DOHH2 (cell line): ENCODE data around the gene RPL15.

Experiments used
- H3F3A ChIP-seq: fragments of 200-600 bp; sonication (generic), shearing (Covaris generic); 2 replicates; pipeline ENCODE4 v1.6.0; 2016; ENCODE audit warnings: antibody characterized with exemption, mild to moderate bottlenecking; ENCODE audit not compliant: control insufficient read depth, insufficient read depth
- H3K27ac ChIP-seq: fragments of 200-600 bp; sonication (generic); 2 replicates; pipeline ENCODE4 v1.5.1; 2014; ENCODE audit warnings: low read depth, mild to moderate bottlenecking, low read length, moderate library complexity
- H3K27me3 ChIP-seq: fragments of 200-600 bp; sonication (generic); 2 replicates; pipeline ENCODE4 v1.6.1; 2014; ENCODE audit warnings: mild to moderate bottlenecking, low read length, mixed read lengths; ENCODE audit not compliant: control insufficient read depth
- H3K36me3 ChIP-seq: fragments of 200-600 bp; sonication (generic); 2 replicates; pipeline ENCODE4 v1.6.1; 2014; ENCODE audit warnings: mild to moderate bottlenecking, low read length, moderate library complexity, mixed read lengths; ENCODE audit not compliant: control insufficient read depth
- H3K4me1 ChIP-seq: fragments of 200-600 bp; sonication (generic); 2 replicates; pipeline ENCODE4 v1.6.1; 2014; ENCODE audit warnings: mild to moderate bottlenecking, low read length, mixed read lengths; ENCODE audit not compliant: control insufficient read depth
- H3K4me2 ChIP-seq: fragments of 200-600 bp; sonication (generic); 2 replicates; pipeline ENCODE4 v1.6.0; 2014; ENCODE audit warnings: mild to moderate bottlenecking, low read length, moderate library complexity
- H3K4me3 ChIP-seq: fragments of 200-600 bp; sonication (generic); 2 replicates; pipeline ENCODE4 v1.5.1; 2014; ENCODE audit warnings: mild to moderate bottlenecking, low read length, mixed read lengths
- H3K79me2 ChIP-seq: fragments of 200-600 bp; sonication (generic); 2 replicates; pipeline ENCODE4 v1.6.1; 2014; ENCODE audit warnings: mild to moderate bottlenecking, low read length, mixed read lengths; ENCODE audit not compliant: control insufficient read depth
- H3K9me2 ChIP-seq: fragments of 200-600 bp; sonication (generic); replicated peaks from 2 replicates; pipeline ENCODE4 v1.6.1; 2014; ENCODE audit warnings: mild to moderate bottlenecking, low read length, mixed read lengths; ENCODE audit not compliant: control insufficient read depth
- H3K9me3 ChIP-seq: fragments of 200-600 bp; sonication (generic); 2 replicates; pipeline ENCODE4 v1.6.1; 2014; ENCODE audit warnings: antibody characterized with exemption, low read length, mixed read lengths; ENCODE audit not compliant: control insufficient read depth, insufficient read depth
- H4K20me1 ChIP-seq: fragments of 200-600 bp; sonication (generic); 2 replicates; pipeline ENCODE4 v1.6.0; 2014; ENCODE audit warnings: low read depth, mild to moderate bottlenecking, antibody characterized with exemption, low read length, moderate library complexity; ENCODE audit not compliant: control insufficient read depth, insufficient read depth
- CTCF ChIP-seq: fragments of 200-600 bp; sonication (generic); IDR thresholded peaks from one replicate; pipeline ENCODE4 v1.5.1; 2014; ENCODE audit warnings: antibody characterized with exemption, mild to moderate bottlenecking, low read depth, low read length; ENCODE audit not compliant: poor library complexity, severe bottlenecking
- EZH2phosphoT487 ChIP-seq: fragments of 200-600 bp; sonication (generic); IDR thresholded peaks from 2 replicates; pipeline ENCODE4 v1.6.1; 2017; ENCODE audit warnings: borderline replicate concordance, mild to moderate bottlenecking, antibody characterized with exemption, low read length, moderate library complexity, mixed read lengths

The RPL15 gene

GRCh38 chr3:23945913-23946687, 29.2 kb downstream of the RPL15 start:
- Histone ChIP-seq H3K27ac (peak overlapping the region; percentile 25; the same call in 1 of the 2 replicates), H3K27me3 (peaks cover 14% of the 10 kb centered on the region), H4K20me1 (no peaks in the 10 kb centered on the region), H3K9me2 (no peaks in the 10 kb centered on the region), H3K36me3 (no peaks in the 10 kb centered on the region), H3K4me1 (peaks cover 35% of the 10 kb centered on the region), H3K4me3 (peak overlapping the region; percentile 80), H3F3A (peaks cover 17% of the 10 kb centered on the region; the same call in 1 of the 2 replicates), H3K9me3 (no peaks in the 10 kb centered on the region), H3K79me2 (peaks cover 17% of the 10 kb centered on the region), H3K4me2 (peak overlapping the region; percentile 71)
- TF ChIP-seq CTCF, result no peak
- TF ChIP-seq EZH2phosphoT487, result no peak

- Histone ChIP-seq H3K9me2 (no peaks in the 10 kb centered on the region), H3K36me3 (no peaks in the 10 kb centered on the region), H3F3A (peaks cover 13% of the 10 kb centered on the region; the same call in 1 of the 2 replicates), H3K4me1 (peaks cover 60% of the 10 kb centered on the region), H3K9me3 (no peaks in the 10 kb centered on the region), H4K20me1 (no peaks in the 10 kb centered on the region), H3K4me2 (no peak overlapping the region), H3K79me2 (peaks cover 33% of the 10 kb centered on the region), H3K27ac (no peak overlapping the region), H3K27me3 (peaks cover 11% of the 10 kb centered on the region), H3K4me3 (no peak overlapping the region)
- TF ChIP-seq EZH2phosphoT487 (no peak), CTCF (no peak)
These were observed 31.8 kb downstream of the RPL15 start for GRCh38 chr3:23948761-23949160.

- Histone ChIP-seq H3F3A (0 out of 2 replicates have a peak, but pooled peaks cover 6% of the 10 kb centered on the region), H3K79me2 (peaks cover 36% of the 10 kb centered on the region), H3K9me2 (no peaks in the 10 kb centered on the region), H3K4me2 (no peak overlapping the region), H3K36me3 (no peaks in the 10 kb centered on the region), H3K27ac (no peak overlapping the region), H3K27me3 (peaks cover 1% of the 10 kb centered on the region; the same call in 1 of the 2 replicates), H3K4me1 (peaks cover 52% of the 10 kb centered on the region), H3K9me3 (no peaks in the 10 kb centered on the region), H3K4me3 (no peak overlapping the region), H4K20me1 (no peaks in the 10 kb centered on the region)
- TF ChIP-seq EZH2phosphoT487 (no peak), CTCF (no peak)
These were observed 32.9 kb downstream of the RPL15 start for GRCh38 chr3:23949784-23950183.
